ENCODE data around the gene GLCCI1. TPM values are rescaled to one million over a fixed set of nuclear protein-coding genes. Genes with fewer than 3 reads are reported as not detected.

The GLCCI1 gene
- total RNA-seq, 1 experiment from 2014 or later, result 4.6 TPM

DNA sequence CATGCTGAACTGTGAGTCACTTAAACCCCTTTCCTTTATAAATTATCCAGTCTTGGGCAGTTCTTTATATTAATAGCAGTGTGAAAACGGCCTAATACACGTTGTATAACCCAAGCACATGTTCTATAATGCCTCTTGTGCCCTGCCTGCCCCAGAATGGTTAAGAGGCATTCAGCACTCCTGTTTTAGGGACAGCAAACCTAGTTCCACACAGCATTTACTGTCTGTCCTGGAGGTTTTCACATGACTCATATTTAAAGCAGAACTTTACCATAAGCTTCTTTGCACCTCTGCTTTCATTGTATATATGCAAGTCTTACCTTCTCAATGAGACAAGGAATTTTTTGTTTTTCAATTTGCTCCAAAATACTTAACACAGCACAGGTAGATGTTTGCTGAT, 148.6 kb downstream of the GLCCI1 start:
- no peaks in the 10 kb centered on the region for H3K9me2 ChIP-seq (ENCODE audit: insufficient read depth)
- no TSS peak for BruUV-seq (replicated peaks)
- CTCF ChIA-PET, result no interaction called here

DNA sequence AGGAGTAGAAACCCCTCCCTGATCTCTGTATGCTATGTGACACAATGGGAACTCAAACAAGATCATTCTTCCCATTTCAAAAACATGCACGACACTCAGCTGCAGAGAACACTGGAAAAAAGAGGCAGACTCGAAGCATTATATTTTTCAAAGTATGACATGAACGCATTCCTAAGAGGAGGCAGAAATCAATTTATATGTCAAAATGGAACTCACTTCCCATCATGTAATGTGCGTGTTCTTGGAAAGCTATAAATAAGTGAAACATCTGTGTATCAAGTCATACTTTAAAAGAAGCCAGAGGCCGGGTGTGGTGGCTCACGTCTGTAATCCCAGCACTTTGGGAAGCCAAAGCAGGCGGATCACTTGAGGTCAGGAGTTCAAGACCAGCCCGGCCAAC, 150.7 kb downstream of the GLCCI1 start:
- intact Hi-C loops (cut with micrococcal nuclease), result no loop called here

More for the DNA sequence above, 148.6 kb downstream of the GLCCI1 start:
- Histone ChIP-seq H3K9ac (ENCODE audit: low read length) (no peak overlapping the region), H3K79me2 (ENCODE audit: insufficient read depth, low read length) (no peaks in the 10 kb centered on the region), H3K27me3 (ENCODE audit: insufficient read depth, low read length) (no peaks in the 10 kb centered on the region), H3K4me1 (ENCODE audit: control insufficient read depth in 1 of 2, insufficient read depth in 2 of 2, low read length in 2 of 2) (no peaks in the 10 kb centered on the region), H3K4me2 (ENCODE audit: low read length) (no peak overlapping the region), H4K20me1 (ENCODE audit: insufficient read depth) (no peaks in the 10 kb centered on the region), H3K4me3 (replicated peaks in 1 of 2; ENCODE audit: low read depth in 1 of 2, low read length in 2 of 2) (no peak overlapping the region), H3K36me3 (ENCODE audit: control insufficient read depth in 1 of 2, insufficient read depth in 2 of 2, low read length in 2 of 2) (no peaks in the 10 kb centered on the region), H2AFZ (ENCODE audit: low read depth, low read length, poor library complexity, severe bottlenecking) (no peak overlapping the region), H3K9me3 (ENCODE audit: control insufficient read depth in 1 of 2, insufficient read depth in 1 of 2, low read depth in 1 of 2, low read length in 2 of 2) (no peaks in the 10 kb centered on the region), H3K27ac (ENCODE audit: low read depth, low read length) (no peak overlapping the region)
- ChIA-PET RAD21 (ENCODE audit: low non-redundant PET in 1 of 2, low total read pairs in 2 of 2, uncharacterized antibody in 2 of 2, unreplicated experiment in 2 of 2) (no interaction called here), POLR2A (no interaction called here)
- no peak for ATAC-seq
- no peak for TF ChIP-seq EZH2phosphoT487 (IDR thresholded peaks at IDR 0.05; ENCODE audit: borderline replicate concordance)
- no peak for TF ChIP-seq POLR2A (IDR thresholded peaks at IDR 0.05; ENCODE audit: borderline replicate concordance, extremely low read depth, insufficient read depth, insufficient read length)
- TF ChIP-seq ZNF274 (IDR thresholded peaks at IDR 0.05; ENCODE audit: low read depth, low read length), result no peak
- TF ChIP-seq, protein P1, sequence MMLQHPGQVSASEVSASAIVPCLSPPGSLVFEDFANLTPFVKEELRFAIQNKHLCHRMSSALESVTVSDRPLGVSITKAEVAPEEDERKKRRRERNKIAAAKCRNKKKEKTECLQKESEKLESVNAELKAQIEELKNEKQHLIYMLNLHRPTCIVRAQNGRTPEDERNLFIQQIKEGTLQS (IDR thresholded peaks at IDR 0.05), result no peak
- no peak for DNase-seq (ENCODE audit: low read depth, low spot score)
- intact Hi-C loops (cut with micrococcal nuclease), result no loop called here

More for the DNA sequence above, 150.7 kb downstream of the GLCCI1 start:
- no peaks in the 10 kb centered on the region for H3K9me2 ChIP-seq (ENCODE audit: insufficient read depth)
- H4K20me1 ChIP-seq (ENCODE audit: insufficient read depth), result no peaks in the 10 kb centered on the region
- no peaks in the 10 kb centered on the region for H3K4me1 ChIP-seq (ENCODE audit: control insufficient read depth in 1 of 2, insufficient read depth in 2 of 2, low read length in 2 of 2)
- no peak overlapping the region for H2AFZ ChIP-seq (ENCODE audit: low read depth, low read length, poor library complexity, severe bottlenecking)
- H3K4me3 ChIP-seq (replicated peaks in 1 of 2; ENCODE audit: low read depth in 1 of 2, low read length in 2 of 2), result no peak overlapping the region
- H3K9ac ChIP-seq (ENCODE audit: low read length), result no peak overlapping the region
- no peak for DNase-seq (ENCODE audit: low read depth, low spot score)
- no TSS peak for BruUV-seq (replicated peaks)
- TF ChIP-seq POLR2A (IDR thresholded peaks at IDR 0.05; ENCODE audit: borderline replicate concordance, extremely low read depth, insufficient read depth, insufficient read length), result no peak
- TF ChIP-seq, protein P2, sequence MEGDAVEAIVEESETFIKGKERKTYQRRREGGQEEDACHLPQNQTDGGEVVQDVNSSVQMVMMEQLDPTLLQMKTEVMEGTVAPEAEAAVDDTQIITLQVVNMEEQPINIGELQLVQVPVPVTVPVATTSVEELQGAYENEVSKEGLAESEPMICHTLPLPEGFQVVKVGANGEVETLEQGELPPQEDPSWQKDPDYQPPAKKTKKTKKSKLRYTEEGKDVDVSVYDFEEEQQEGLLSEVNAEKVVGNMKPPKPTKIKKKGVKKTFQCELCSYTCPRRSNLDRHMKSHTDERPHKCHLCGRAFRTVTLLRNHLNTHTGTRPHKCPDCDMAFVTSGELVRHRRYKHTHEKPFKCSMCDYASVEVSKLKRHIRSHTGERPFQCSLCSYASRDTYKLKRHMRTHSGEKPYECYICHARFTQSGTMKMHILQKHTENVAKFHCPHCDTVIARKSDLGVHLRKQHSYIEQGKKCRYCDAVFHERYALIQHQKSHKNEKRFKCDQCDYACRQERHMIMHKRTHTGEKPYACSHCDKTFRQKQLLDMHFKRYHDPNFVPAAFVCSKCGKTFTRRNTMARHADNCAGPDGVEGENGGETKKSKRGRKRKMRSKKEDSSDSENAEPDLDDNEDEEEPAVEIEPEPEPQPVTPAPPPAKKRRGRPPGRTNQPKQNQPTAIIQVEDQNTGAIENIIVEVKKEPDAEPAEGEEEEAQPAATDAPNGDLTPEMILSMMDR (IDR thresholded peaks at IDR 0.05 in 2 of 3, conservative IDR thresholded peaks at IDR 0.05 in 1 of 3; ENCODE audit: borderline replicate concordance in 1 of 3, insufficient read depth in 1 of 3, low read depth in 2 of 3, low read length in 2 of 3), result no peak
- TF ChIP-seq ZFX (IDR thresholded peaks at IDR 0.05), result no peak
- no peak for TF ChIP-seq TCF7L2 (IDR thresholded peaks at IDR 0.05; ENCODE audit: borderline replicate concordance, extremely low read depth, insufficient read depth, insufficient read length)
- no peak for TF ChIP-seq CEBPB (IDR thresholded peaks at IDR 0.05; ENCODE audit: low read depth)
- no peak for TF ChIP-seq SRF (IDR thresholded peaks at IDR 0.05; ENCODE audit: low read depth)
- ChIA-PET POLR2A (no interaction called here), CTCF (no interaction called here), RAD21 (ENCODE audit: low non-redundant PET in 1 of 2, low total read pairs in 2 of 2, uncharacterized antibody in 2 of 2, unreplicated experiment in 2 of 2) (no interaction called here)
- H3K4me2 ChIP-seq (ENCODE audit: low read length), result no peak overlapping the region
- H3K9me3 ChIP-seq (ENCODE audit: control insufficient read depth in 1 of 2, insufficient read depth in 1 of 2, low read depth in 1 of 2, low read length in 2 of 2), result no peaks in the 10 kb centered on the region
- no peak for ATAC-seq
- no peaks in the 10 kb centered on the region for H3K36me3 ChIP-seq (ENCODE audit: control insufficient read depth in 1 of 2, insufficient read depth in 2 of 2, low read length in 2 of 2)
- no peak overlapping the region for H3K27ac ChIP-seq (ENCODE audit: low read depth, low read length)
- H3K27me3 ChIP-seq (ENCODE audit: insufficient read depth, low read length), result no peaks in the 10 kb centered on the region
- H3K79me2 ChIP-seq (ENCODE audit: insufficient read depth, low read length), result no peaks in the 10 kb centered on the region

Data from HCT116 (cell line).